ENCODE results near the gene TMEM141.
"Not testable (repeated sequence)": the region's sequence is repeated elsewhere in the genome, so short reads cannot be mapped to it uniquely, and the experiment has no call there.

TMEM141 gene

DNA sequence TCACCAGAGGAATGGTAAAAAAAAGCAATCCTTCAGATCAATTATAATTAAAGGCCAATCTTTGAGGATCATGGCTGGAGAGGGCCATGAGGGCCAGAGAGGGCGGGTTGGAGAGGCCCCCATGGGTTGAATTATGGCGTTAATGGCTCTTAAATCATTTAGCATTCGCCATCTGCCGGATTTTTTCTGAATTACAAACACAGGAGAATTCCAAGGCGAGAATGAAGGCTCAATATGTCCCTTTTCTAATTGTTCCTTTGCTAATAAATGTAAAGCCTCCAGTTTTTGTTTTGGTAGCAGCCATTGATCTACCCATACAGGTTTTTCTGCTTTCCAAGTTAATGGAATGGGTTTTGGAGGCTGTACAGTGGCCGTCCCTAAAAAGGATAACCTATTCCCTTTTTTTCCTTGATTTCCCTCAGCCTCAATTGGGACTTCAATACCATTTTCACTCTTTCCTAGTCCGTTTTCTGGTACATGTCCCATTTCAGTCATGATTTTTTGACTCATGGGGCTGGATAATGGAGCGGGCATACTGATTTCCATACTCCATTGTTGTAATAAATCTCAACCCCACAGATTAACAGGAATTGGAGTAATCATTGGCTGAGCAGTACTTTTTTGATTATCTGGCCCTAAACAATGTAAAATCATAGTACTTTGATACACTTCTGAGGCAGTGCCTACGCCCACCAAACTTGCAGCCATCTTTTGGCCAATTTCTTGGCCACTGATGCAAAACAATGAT lies 6.7 kb upstream of the TMEM141 start:
- no peak overlapping the region for H3K4me3 ChIP-seq (ENCODE audit: low read depth, low read length)
- TF ChIP-seq, protein P1, sequence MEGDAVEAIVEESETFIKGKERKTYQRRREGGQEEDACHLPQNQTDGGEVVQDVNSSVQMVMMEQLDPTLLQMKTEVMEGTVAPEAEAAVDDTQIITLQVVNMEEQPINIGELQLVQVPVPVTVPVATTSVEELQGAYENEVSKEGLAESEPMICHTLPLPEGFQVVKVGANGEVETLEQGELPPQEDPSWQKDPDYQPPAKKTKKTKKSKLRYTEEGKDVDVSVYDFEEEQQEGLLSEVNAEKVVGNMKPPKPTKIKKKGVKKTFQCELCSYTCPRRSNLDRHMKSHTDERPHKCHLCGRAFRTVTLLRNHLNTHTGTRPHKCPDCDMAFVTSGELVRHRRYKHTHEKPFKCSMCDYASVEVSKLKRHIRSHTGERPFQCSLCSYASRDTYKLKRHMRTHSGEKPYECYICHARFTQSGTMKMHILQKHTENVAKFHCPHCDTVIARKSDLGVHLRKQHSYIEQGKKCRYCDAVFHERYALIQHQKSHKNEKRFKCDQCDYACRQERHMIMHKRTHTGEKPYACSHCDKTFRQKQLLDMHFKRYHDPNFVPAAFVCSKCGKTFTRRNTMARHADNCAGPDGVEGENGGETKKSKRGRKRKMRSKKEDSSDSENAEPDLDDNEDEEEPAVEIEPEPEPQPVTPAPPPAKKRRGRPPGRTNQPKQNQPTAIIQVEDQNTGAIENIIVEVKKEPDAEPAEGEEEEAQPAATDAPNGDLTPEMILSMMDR (IDR thresholded peaks at IDR 0.05; ENCODE audit: low read depth, low read length): no peak
- TF ChIP-seq POLR2A (IDR thresholded peaks at IDR 0.05; ENCODE audit: extremely low read depth, insufficient read length): no peak
- peak; percentile 49 for DNase-seq (ENCODE audit: low read depth)

DNA sequence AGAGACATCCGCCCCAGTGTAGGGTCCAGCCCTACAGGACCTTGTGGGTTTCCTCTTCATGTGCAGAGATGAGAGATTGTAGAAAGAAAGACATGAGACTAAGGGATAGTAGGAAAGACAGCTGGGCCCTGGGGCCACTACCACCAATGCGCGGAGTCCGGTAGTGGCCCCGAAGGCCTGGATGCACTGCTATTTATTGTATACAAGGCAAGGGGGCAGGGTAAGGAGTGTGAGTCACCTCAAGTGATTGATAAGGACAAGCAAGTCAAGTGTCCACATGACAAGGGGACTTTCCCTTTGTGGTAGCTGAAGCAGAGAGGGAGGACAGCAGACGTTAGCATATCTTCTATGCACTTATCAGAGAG lies 6.2 kb upstream of the TMEM141 start:
- DNase-seq (ENCODE audit: low read depth): no peak
- no peak for TF ChIP-seq MYC (IDR thresholded peaks at IDR 0.05; ENCODE audit: low read depth, low read length)
- TF ChIP-seq, protein P2, sequence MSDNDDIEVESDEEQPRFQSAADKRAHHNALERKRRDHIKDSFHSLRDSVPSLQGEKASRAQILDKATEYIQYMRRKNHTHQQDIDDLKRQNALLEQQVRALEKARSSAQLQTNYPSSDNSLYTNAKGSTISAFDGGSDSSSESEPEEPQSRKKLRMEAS (IDR thresholded peaks at IDR 0.05; ENCODE audit: low read depth, low read length): no peak
- TF ChIP-seq, protein P1 (IDR thresholded peaks at IDR 0.05; ENCODE audit: low read depth, low read length): no peak
- no peak for TF ChIP-seq POLR2A (IDR thresholded peaks at IDR 0.05; ENCODE audit: extremely low read depth, insufficient read length)
- H3K4me3 ChIP-seq (ENCODE audit: low read depth, low read length): no peak overlapping the region

DNA sequence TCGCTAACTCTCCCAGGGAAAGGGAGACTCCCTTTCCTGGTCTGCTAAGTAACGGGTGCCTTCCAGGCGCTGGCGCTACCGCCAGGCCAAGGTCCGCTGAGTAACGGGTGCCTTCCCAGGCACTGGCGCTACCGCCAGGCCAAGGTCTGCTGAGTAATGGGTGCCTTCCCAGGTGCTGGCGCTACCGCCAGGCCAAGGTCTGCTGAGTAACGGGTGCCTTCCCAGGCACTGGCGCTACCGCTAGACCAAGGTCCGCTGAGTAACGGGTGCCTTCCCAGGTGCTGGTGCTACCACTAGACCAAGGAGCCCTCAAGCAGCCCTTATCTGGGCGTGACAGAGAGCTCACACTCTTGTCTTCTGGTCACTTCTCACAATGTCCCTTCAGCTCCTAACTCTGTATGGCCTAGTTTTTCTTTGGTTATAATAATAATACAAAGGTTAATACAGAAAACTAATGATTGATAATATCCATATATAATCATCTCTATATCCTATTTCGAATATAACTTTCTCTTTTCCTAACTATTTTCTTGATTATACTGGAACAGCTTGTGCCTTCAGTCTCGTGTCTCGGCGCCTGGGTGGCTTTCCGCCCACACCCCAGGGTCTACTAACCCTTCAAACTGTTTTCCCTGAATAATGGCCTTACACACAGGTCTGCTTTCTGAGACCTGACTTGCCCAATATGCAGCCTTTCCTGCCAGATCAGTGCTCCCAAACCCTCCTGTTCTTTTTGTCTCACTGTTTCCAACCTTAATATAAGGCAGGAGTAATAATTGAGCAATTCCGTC lies 5.4 kb upstream of the TMEM141 start:
- DNase-seq (ENCODE audit: low read depth); H3K4me3 ChIP-seq (ENCODE audit: low read depth, low read length): not testable (repeated sequence)

DNA sequence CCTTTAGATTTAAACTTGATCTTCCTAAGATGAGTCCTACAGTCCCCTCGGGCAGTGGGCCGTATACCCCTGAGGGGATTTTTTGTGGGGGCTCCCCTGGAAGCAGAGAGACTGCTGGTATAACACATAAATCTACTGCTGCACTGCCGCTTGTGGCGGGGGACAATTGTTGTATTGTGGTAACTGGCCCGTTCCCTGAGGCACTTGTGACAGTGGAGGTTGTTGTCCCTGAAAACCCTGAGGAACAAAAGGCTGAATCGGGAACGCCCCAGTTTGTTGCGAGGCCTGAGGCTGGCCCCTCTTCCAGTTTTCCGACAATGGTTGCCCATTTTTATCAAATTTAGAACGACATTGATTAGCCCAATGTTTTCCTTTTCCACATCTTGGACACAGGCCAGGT lies 4.7 kb upstream of the TMEM141 start:
- DNase-seq (ENCODE audit: low read depth): no peak
- TF ChIP-seq, protein P1 (IDR thresholded peaks at IDR 0.05; ENCODE audit: low read depth, low read length): no peak
- TF ChIP-seq MYC (IDR thresholded peaks at IDR 0.05; ENCODE audit: low read depth, low read length) (no peak), POLR2A (IDR thresholded peaks at IDR 0.05; ENCODE audit: extremely low read depth, insufficient read length) (no peak)
- TF ChIP-seq, protein P2 (IDR thresholded peaks at IDR 0.05; ENCODE audit: low read depth, low read length): no peak
- H3K4me3 ChIP-seq (ENCODE audit: low read depth, low read length): no peak overlapping the region

DNA sequence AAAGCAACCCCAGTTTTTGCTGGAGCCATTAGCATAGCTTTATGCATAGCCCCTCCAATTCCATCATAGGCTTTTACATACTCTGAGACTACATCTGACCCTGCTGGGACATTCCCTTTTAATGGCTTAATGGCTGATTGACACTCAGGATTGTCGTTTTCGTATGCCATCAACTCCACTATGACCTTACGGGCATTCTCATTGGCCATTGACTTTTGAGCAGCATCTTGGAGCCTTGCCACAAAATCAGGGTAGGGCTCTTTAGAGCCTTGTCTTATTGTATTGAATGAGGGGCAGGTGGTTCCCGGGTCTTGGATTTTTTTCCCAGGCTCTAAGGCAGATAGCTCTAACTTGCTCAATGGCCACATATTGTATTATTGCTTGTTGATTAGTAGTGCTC lies 4.2 kb upstream of the TMEM141 start:
- DNase-seq (ENCODE audit: low read depth); H3K4me3 ChIP-seq (ENCODE audit: low read depth, low read length): not testable (repeated sequence)

DNA sequence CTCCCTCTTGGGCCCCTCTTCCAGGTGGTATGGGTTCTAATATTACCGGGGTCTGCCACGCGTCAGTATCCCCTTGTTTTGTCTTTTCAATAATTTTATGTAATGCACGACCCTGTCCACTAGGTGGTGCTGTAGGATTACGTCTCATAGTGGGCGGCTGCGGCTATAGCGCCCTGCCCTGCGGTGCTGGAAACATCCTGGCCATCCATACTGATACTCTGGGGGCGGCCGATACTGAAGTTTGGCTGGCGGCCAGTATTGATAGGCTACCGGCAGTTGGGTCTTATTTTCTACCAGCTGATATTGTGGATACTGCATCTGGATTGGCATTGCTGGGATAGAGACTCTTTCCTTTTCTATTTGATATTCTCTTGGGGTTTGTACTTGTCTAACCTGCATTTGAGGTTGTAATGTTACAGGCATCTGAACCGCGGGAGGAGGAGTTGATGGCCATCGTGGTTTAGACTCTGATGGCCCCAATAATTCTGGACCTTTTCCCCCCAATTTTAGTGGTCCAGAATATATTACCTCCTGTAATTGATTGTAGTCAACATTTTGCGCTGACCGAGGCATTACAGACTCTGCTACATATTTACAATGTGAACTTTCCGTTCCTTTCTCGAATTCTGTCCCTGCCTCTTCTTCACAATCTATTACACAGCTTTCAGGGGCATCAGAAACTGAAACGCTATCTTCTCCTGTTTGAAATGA lies 3.3 kb upstream of the TMEM141 start:
- DNase-seq (ENCODE audit: low read depth): peak; percentile 82
- peak overlapping the region; percentile 36 for H3K4me3 ChIP-seq (ENCODE audit: low read depth, low read length)
- TF ChIP-seq, protein P1 (IDR thresholded peaks at IDR 0.05; ENCODE audit: low read depth, low read length): peak; percentile 62
- TF ChIP-seq MYC (IDR thresholded peaks at IDR 0.05; ENCODE audit: low read depth, low read length): no peak

DNA sequence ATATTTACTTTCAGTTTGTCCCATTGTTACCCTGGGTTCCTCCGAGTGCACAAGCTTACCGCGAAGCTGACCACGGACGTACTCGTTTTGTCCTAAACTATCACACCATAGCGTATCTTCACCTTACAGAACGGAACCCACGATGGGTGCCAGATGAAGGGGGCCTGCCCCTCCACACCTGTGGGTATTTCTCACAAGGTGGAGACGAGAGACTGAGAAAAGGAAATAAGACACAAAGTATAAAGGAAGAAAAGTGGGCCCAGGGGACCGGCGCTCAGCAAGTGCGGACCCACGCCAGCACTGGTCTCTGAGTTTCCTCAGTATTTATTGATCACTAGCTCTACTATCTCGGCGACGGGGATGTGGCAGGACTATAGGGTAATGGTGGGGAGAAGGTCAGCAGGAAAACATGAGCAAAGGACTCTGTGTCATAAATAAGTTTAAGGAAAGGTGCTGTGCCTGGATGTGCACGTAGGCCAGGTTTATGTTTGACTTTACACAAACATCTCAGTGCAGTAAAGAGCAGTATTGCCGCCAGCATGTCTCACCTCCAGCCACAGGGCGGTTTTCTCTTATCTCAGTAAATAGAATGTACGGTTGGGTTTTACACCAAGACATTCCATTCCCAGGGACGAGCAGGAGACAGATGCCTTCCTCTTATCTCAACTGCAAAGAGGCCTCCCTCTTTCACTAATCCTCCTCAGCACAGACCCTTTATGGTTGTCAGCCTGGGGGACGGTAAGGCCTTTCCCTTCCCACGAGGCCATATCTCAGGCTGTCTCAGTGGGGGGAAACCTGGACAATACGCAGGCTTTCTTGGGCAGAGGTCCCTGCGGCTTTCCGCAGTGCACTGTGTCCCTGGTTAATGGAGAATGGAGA lies 2.3 kb upstream of the TMEM141 start:
- H3K4me3 ChIP-seq (ENCODE audit: low read depth, low read length): not testable (repeated sequence)

More for the DNA sequence above, 2.3 kb upstream of the TMEM141 start:
- not testable (repeated sequence) for DNase-seq (ENCODE audit: low read depth)

Measured in NB4 (cell line).